ENCODE data around the gene MYH8. TPM values are rescaled to one million over a fixed set of nuclear protein-coding genes. Genes with fewer than 3 reads are reported as not detected.

Gene MYH8
- total and polyA plus RNA-seq, 10 of the 15 experiments (the other 5 are each of a cell fraction or from before 2014, with no cell fraction given), result 0.01 to 0.03 TPM; not detected in 8

DNA sequence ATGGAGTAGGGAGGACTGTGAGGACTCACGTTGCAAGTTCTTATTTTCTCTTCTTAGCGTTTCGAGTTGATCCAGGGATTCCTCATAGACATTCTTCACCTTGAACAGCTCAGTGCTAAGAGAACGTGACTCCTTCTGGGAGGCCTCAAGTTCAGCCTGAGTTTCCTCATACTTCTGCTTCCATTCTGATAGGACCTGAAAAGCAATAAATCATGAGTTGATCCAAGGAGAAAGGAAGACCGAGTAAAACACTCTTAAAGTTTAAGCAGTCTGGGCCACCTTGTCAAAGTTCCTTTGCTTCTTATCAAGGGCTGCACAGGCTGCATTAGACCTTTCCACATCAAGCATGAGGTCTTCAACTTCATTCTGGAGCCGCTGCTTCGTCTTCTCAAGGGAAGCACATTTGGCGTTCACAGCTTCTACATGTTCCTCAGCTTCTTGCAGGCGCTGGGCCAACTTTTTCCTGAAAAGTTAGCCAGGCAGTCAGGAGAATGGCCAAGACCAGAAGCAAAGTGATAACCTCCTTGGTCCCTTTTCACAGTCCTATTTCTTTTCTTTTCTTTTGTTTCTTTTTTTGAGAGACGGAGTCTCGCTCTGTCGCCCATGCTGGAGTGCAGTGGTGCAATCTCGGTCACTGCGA lies 25.1 kb downstream of the MYH8 start:
- ChIA-PET RAD21 (ENCODE audit: unreplicated experiment) (no interaction called here), POLR2A (no interaction called here), CTCF (no interaction called here), SMC1A (ENCODE audit: uncharacterized antibody, unreplicated experiment) (no interaction called here)
- Histone ChIP-seq H3K79me2 (ENCODE audit: control insufficient read depth, insufficient read depth, low read length) (no peaks in the 10 kb centered on the region), H3K36me3 (ENCODE audit: control insufficient read depth in 2 of 2, insufficient read depth in 2 of 2, low read length in 1 of 2) (no peaks in the 10 kb centered on the region), H3K27ac (ENCODE audit: control insufficient read depth, insufficient read depth) (no peak overlapping the region), H3K4me1 (ENCODE audit: control insufficient read depth, insufficient read depth, low read length) (no peaks in the 10 kb centered on the region), H3K4me3 (no peak overlapping the region), H4K20me1 (ENCODE audit: control insufficient read depth, insufficient read depth) (no peaks in the 10 kb centered on the region), H3K27me3 (replicated peaks in 1 of 2; ENCODE audit: control insufficient read depth in 2 of 2, insufficient read depth in 2 of 2, low read length in 1 of 2) (peaks cover 0 to 1% of the 10 kb centered on the region in 2 experiments; a peak in 3 of 4 replicates), H3K9me3 (replicated peaks; ENCODE audit: control insufficient read depth, insufficient read depth, low read length) (no peaks in the 10 kb centered on the region), H3K4me2 (ENCODE audit: control insufficient read depth, insufficient read depth) (no peak overlapping the region), H2AFZ (ENCODE audit: control insufficient read depth, low read depth, low read length) (no peak overlapping the region), H3K9ac (ENCODE audit: control insufficient read depth, insufficient read depth, low read length) (no peak overlapping the region)
- no TSS peak for BruUV-seq (replicated peaks)
- FAIRE-seq (peak; percentile 44), DNase-seq (ENCODE audit: low read depth, low spot score) (no peak), ATAC-seq (no peak)
- intact Hi-C loops (cut with micrococcal nuclease; ENCODE audit: unreplicated experiment), result no loop called here
- 38% methylated on average over 14 of the region's 14 CpGs for WGBS (ENCODE audit: insufficient coverage, insufficient replicate concordance, low lambda C conversion rate, missing lambda C conversion rate)
- in situ Hi-C loops (cut with MboI), result no loop called here
- no peak for TF ChIP-seq RBBP5 (conservative IDR thresholded peaks at IDR 0.05)
- TF ChIP-seq SIN3A (IDR thresholded peaks at IDR 0.05; ENCODE audit: low read depth, low read length), result no peak
- TF ChIP-seq, protein P1, sequence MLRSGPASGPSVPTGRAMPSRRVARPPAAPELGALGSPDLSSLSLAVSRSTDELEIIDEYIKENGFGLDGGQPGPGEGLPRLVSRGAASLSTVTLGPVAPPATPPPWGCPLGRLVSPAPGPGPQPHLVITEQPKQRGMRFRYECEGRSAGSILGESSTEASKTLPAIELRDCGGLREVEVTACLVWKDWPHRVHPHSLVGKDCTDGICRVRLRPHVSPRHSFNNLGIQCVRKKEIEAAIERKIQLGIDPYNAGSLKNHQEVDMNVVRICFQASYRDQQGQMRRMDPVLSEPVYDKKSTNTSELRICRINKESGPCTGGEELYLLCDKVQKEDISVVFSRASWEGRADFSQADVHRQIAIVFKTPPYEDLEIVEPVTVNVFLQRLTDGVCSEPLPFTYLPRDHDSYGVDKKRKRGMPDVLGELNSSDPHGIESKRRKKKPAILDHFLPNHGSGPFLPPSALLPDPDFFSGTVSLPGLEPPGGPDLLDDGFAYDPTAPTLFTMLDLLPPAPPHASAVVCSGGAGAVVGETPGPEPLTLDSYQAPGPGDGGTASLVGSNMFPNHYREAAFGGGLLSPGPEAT (IDR thresholded peaks at IDR 0.05; ENCODE audit: low read depth), result no peak
- TF ChIP-seq STAT3 (IDR thresholded peaks at IDR 0.05; ENCODE audit: low read depth, low read length), result no peak
- TF ChIP-seq NBN (IDR thresholded peaks at IDR 0.05), result no peak
- no peak for TF ChIP-seq BHLHE40 (IDR thresholded peaks at IDR 0.05; ENCODE audit: borderline replicate concordance in 1 of 2, low read depth in 2 of 2, low read length in 1 of 2)
- TF ChIP-seq KLF5 (IDR thresholded peaks at IDR 0.05; ENCODE audit: partially characterized antibody), result no peak
- TF ChIP-seq CBFB (IDR thresholded peaks at IDR 0.05; ENCODE audit: low read depth), result no peak
- no peak for TF ChIP-seq GABPA (IDR thresholded peaks at IDR 0.05; ENCODE audit: low read depth)
- TF ChIP-seq, protein P2, sequence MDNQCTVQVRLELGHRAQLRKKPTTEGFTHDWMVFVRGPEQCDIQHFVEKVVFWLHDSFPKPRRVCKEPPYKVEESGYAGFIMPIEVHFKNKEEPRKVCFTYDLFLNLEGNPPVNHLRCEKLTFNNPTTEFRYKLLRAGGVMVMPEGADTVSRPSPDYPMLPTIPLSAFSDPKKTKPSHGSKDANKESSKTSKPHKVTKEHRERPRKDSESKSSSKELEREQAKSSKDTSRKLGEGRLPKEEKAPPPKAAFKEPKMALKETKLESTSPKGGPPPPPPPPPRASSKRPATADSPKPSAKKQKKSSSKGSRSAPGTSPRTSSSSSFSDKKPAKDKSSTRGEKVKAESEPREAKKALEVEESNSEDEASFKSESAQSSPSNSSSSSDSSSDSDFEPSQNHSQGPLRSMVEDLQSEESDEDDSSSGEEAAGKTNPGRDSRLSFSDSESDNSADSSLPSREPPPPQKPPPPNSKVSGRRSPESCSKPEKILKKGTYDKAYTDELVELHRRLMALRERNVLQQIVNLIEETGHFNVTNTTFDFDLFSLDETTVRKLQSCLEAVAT (IDR thresholded peaks at IDR 0.05), result no peak
- TF ChIP-seq, protein P3, sequence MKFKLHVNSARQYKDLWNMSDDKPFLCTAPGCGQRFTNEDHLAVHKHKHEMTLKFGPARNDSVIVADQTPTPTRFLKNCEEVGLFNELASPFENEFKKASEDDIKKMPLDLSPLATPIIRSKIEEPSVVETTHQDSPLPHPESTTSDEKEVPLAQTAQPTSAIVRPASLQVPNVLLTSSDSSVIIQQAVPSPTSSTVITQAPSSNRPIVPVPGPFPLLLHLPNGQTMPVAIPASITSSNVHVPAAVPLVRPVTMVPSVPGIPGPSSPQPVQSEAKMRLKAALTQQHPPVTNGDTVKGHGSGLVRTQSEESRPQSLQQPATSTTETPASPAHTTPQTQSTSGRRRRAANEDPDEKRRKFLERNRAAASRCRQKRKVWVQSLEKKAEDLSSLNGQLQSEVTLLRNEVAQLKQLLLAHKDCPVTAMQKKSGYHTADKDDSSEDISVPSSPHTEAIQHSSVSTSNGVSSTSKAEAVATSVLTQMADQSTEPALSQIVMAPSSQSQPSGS (IDR thresholded peaks at IDR 0.05; ENCODE audit: low read length), result no peak
- no peak for TF ChIP-seq FOXM1 (IDR thresholded peaks at IDR 0.05; ENCODE audit: low read depth, low read length)
- TF ChIP-seq DPF2 (IDR thresholded peaks at IDR 0.05), result no peak
- no peak for TF ChIP-seq SRF (IDR thresholded peaks at IDR 0.05; ENCODE audit: low read depth in 2 of 2, low read length in 2 of 2)
- TF ChIP-seq SIX5 (IDR thresholded peaks at IDR 0.05; ENCODE audit: low read depth, low read length, severe bottlenecking), result no peak
- TF ChIP-seq POLR2AphosphoS5 (IDR thresholded peaks at IDR 0.05; ENCODE audit: low read length), result no peak
- no peak for TF ChIP-seq ESRRA (IDR thresholded peaks at IDR 0.05; ENCODE audit: low read length)
- no peak for TF ChIP-seq ZNF384 (IDR thresholded peaks at IDR 0.05; ENCODE audit: borderline replicate concordance, low read depth, low read length)
- TF ChIP-seq TCF3 (IDR thresholded peaks at IDR 0.05; ENCODE audit: borderline replicate concordance, insufficient read depth, low read depth, low read length), result no peak
- TF ChIP-seq ZZZ3 (IDR thresholded peaks at IDR 0.05; ENCODE audit: control insufficient read depth, insufficient read length, low read depth), result no peak
